Measurements from ENCODE around the gene LY6G6F. TPM values are rescaled to one million over a fixed set of nuclear protein-coding genes. Genes with fewer than 3 reads are reported as not detected.

LY6G6F gene
- total and polyA plus RNA-seq, 2 of the 13 experiments (the other 11 are each of a cell fraction or from before 2014, with no cell fraction given), result not detected

- TF ChIP-seq ZBTB33 (CRISPR knock-in tag; IDR thresholded peaks at IDR 0.05) (peak; percentile 33; the same call in 1 of the 2 replicates), MXI1 (IDR thresholded peaks at IDR 0.05; ENCODE audit: borderline replicate concordance, low read depth, low read length) (0 out of 3 replicates have a peak, but pooled peaks have one; percentile 45), SMC3 (IDR thresholded peaks at IDR 0.05; ENCODE audit: low read length) (no peak), IRF2 (CRISPR knock-in tag; IDR thresholded peaks at IDR 0.05) (peak; percentile 84; the same call in 1 of the 2 replicates), DR1 (CRISPR knock-in tag; IDR thresholded peaks at IDR 0.05) (peak; percentile 41; the same call in 1 of the 2 replicates), CERS6 (CRISPR knock-in tag; IDR thresholded peaks at IDR 0.05) (no peak), DZIP1 (CRISPR knock-in tag; IDR thresholded peaks at IDR 0.05) (peak; percentile 94), SIN3B (IDR thresholded peaks at IDR 0.05; ENCODE audit: low read length) (peak; percentile 38; the same call in 1 of the 2 replicates), ZUFSP (CRISPR knock-in tag; IDR thresholded peaks at IDR 0.05; ENCODE audit: borderline replicate concordance) (no peak), GRHL1 (CRISPR knock-in tag; conservative IDR thresholded peaks at IDR 0.05) (no peak), NFATC3 (CRISPR knock-in tag; IDR thresholded peaks at IDR 0.05) (no peak), GATA4 (IDR thresholded peaks at IDR 0.05; ENCODE audit: borderline replicate concordance, low read depth) (no peak; the same call in 1 of the 2 replicates), JUNB (CRISPR knock-in tag; IDR thresholded peaks at IDR 0.05; ENCODE audit: borderline replicate concordance) (peak; percentile 12; the same call in 1 of the 2 replicates), HIVEP1 (CRISPR knock-in tag; IDR thresholded peaks at IDR 0.05) (peak; percentile 99), ZNF672 (CRISPR knock-in tag; IDR thresholded peaks at IDR 0.05) (no peak), ZBTB44 (CRISPR knock-in tag; IDR thresholded peaks at IDR 0.05) (no peak), ZNF790 (CRISPR knock-in tag; IDR thresholded peaks at IDR 0.05; ENCODE audit: borderline replicate concordance) (peak; percentile 63; the same call in 1 of the 2 replicates)
Observed at GRCh38 chr6:31736021-31736767, 29.5 kb downstream of the LY6G6F start, which contains the start of gene CLIC1 (continued).
